GM10248 (cell line): ENCODE measurements around the gene FGR.

Experiments
- CTCF ChIA-PET: fragments of 300-600 bp; sonication (Branson Sonifier 250); formaldehyde crosslinking; extraction: SDS; loops from one replicate; lab custom pipeline; 2021; ENCODE audit warnings: antibody characterized with exemption; lab: Yijun Ruan, JAX
- POLR2A ChIA-PET: fragments of 350-650 bp; sonication (Branson Sonifier 250); formaldehyde crosslinking; extraction: SDS; loops from one replicate; lab custom pipeline; 2020; ENCODE audit warnings: antibody characterized with exemption; lab: Yijun Ruan, JAX
- DNase-seq: peaks from one replicate; pipeline ENCODE4 v3.0.0; 2012; ENCODE audit errors: extremely low spot score
- TF ChIP-seq, protein P1 (sequence below): IDR thresholded peaks from 2 replicates; pipeline ENCODE4 v1.5.1; 2012; ENCODE audit warnings: mild to moderate bottlenecking, low read depth; ENCODE audit errors: extremely low read depth, missing control alignments, control extremely low read depth

The FGR gene

DNA sequence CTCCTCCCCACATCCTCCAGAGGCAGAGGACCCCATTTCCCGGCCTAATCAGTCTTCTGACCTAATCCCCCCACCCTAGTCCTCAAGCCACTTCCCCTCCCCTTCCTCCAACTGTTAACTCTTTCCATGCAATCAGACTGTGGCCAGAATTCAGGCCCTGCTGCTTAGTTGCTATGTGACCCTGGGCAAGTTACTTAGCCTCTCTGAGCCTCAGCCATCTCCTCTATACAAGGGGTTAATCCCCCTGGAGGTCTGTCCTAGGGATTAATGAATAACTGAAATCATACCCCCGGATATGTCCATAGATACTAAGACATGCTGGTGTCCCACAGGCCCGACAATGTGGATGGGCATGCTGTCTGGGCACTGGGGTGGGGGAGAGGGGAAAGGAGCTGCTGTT, 49.3 kb downstream of the FGR start:
- ChIA-PET CTCF (interaction anchor here (1.4 to 4.4 kb wide), 5 partner anchors 9 to 285 kb away, joined by 5 to 19 read pairs (median 11); no protein-coding TSS in a partner anchor), POLR2A (no interaction called here)
- no peak for DNase-seq
- TF ChIP-seq, protein P1, sequence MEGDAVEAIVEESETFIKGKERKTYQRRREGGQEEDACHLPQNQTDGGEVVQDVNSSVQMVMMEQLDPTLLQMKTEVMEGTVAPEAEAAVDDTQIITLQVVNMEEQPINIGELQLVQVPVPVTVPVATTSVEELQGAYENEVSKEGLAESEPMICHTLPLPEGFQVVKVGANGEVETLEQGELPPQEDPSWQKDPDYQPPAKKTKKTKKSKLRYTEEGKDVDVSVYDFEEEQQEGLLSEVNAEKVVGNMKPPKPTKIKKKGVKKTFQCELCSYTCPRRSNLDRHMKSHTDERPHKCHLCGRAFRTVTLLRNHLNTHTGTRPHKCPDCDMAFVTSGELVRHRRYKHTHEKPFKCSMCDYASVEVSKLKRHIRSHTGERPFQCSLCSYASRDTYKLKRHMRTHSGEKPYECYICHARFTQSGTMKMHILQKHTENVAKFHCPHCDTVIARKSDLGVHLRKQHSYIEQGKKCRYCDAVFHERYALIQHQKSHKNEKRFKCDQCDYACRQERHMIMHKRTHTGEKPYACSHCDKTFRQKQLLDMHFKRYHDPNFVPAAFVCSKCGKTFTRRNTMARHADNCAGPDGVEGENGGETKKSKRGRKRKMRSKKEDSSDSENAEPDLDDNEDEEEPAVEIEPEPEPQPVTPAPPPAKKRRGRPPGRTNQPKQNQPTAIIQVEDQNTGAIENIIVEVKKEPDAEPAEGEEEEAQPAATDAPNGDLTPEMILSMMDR: no peak

DNA sequence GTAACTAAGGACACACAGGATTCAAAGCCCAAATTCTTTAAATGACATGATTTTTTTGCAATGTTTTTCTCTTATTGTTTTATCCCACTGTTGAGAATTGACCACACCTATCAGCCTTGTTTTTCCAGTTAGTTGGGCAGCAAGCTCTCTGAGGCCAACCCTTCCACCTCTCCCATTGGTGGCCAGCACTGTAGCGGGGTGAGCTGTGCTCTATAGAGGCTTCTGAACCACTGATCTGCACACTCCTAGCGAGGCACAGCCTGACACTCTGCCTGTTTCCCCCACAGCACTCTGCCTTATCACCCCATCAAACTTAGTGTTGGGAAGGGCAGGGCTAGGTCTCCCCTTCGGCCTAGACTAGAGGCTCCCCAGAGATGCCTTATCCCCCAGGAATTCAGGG, 50.5 kb downstream of the FGR start:
- ChIA-PET POLR2A (interaction anchor here (0.6 kb wide), 1 partner anchor 16 kb away, joined by 3 read pairs; no protein-coding TSS in a partner anchor), CTCF (interaction anchor here (1.0 to 4.4 kb wide), 8 partner anchors 9 to 79 kb away, joined by 4 to 19 read pairs (median 8); no protein-coding TSS in a partner anchor)
- TF ChIP-seq, protein P1: no peak
- no peak for DNase-seq

DNA sequence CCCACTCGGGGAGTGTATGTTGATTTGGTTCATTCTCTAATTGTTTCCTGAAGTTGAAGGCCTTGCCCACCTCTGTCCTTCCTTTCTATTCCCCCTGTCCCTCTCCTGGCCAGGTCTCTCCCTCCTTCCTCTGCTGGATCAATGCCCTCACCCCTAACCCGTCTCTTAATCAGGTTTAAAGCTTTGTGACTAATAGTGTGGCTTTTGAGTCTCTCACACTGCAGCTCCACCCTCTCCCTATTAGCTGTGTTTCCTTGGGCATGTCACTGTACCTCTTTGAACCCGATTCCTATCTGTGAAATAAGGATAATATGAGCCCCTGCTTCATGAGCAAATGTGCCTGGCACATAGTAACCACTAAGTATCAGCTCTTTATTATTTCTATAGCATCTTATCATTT, 51.5 kb downstream of the FGR start:
- no peak for DNase-seq
- ChIA-PET CTCF (interaction anchor here (0.8 to 4.4 kb wide), 11 partner anchors 8 to 171 kb away, joined by 3 to 19 read pairs (median 4); no protein-coding TSS in a partner anchor), POLR2A (no interaction called here)
- TF ChIP-seq, protein P1: no peak

DNA sequence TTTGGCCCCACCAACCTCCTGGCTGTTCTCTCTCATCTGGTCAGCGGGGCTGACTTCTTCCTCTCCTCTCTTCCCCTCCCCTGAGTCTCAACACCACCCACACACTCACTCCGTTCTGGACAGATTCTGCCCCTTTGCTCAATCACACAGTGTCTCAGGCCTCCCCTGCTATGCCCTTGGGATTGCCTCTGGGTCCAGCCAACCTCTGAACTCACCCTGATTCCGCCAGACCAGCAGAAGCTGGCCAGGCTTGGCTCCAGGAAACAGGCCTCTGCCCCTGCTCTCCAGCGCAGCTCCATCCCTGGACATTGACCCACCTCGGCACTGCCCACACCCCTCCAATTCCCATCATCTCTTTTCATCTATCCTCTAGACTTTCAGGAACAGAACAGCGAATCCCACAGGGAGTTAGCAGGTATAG, 53.2 kb downstream of the FGR start:
- TF ChIP-seq, protein P1: no peak
- ChIA-PET CTCF (interaction anchor here (0.7 to 5.7 kb wide), 11 partner anchors 9 to 538 kb away, joined by 3 to 24 read pairs (median 4); no protein-coding TSS in a partner anchor), POLR2A (no interaction called here)
- DNase-seq: no peak

DNA sequence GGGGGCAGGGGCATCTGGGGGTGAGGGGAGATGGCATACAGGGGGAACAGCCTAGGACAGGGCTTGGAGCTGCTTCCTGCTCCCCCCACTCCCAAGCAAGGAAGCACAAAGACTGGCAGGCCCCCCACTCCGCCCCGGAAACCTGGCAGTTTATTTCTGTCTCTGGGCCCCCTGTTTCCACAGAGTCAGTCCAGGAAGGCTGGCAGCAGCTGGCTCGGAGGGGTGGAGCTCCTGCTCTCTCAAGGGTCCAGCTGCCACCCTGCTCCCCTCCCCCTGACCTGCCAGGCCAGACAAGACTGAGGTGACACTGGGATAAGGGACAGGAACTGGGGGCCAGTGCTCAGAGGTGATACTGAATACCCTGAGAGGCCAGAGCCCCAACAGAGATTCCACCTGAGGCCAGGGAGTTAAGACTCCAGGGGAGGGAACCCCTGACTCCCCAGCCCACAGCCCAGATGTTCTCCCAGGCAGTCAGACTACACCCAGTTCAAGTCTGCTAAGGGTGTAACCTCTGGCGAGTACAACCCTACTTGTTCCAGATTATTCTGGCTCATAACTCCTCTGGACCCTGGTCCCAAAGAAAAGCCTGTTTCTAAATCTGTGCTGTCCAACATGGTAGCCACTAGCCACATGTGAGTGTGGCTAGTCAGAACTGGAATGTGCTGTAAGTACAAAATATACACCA, 57.3 kb downstream of the FGR start:
- ChIA-PET CTCF (interaction anchor here (1.2 to 13.5 kb wide), 7 partner anchors 9 to 161 kb away, joined by 3 to 163 read pairs (median 3); no protein-coding TSS in a partner anchor), POLR2A (no interaction called here)
- TF ChIP-seq, protein P1: no peak

DNA sequence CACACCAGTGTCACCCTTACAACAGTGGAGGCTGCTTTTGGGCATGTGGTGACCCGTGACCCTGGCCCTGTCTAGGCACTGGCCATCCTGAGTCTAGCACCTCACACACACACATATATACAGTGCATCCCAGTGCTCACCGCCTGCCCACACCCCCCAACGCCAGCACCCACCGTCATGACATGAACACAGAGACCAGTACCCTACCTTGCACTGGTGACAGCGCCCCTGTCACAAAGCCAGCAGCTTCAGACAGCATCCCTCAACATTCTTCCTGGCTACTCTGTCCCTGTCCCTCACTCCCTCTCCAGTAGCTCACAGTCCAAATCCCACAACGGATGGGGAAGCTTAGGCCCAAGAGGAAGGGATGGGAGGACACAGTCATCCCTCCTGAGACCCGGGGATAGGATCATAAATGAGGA, 58.2 kb downstream of the FGR start:
- ChIA-PET POLR2A (no interaction called here), CTCF (interaction anchor here (1.2 to 13.5 kb wide), 7 partner anchors 8 to 160 kb away, joined by 3 to 163 read pairs (median 3); no protein-coding TSS in a partner anchor)
- TF ChIP-seq, protein P1: no peak
- DNase-seq: no peak

More for the DNA sequence above, 57.3 kb downstream of the FGR start:
- no peak for DNase-seq
